Liver (tissue), 9 donors: ENCODE data around the gene SBK3. TPM values are rescaled to one million over a fixed set of nuclear protein-coding genes. Genes with fewer than 3 reads are reported as not detected.

ENCODE experiments used
- DNase-seq: peaks from one replicate; pipeline ENCODE4 v3.0.0-alpha.2; 2017; ENCODE audit warnings: low spot score
- H3K27ac ChIP-seq, 2 donors: one replicate each; pipeline ENCODE4 v1.7.0; 2013; ENCODE audit warnings: inconsistent platforms in 2 of 2, low read length in 2 of 2, control low read depth in 1 of 2, low read depth in 1 of 2, mild to moderate bottlenecking in 1 of 2
- H3K27me3 ChIP-seq, 4 donors: one replicate each; pipeline versions ENCODE4 v1.6.1 to v1.7.0; 2013; ENCODE audit warnings: low read length in 3 of 4, inconsistent platforms in 1 of 4, mild to moderate bottlenecking in 1 of 4, moderate library complexity in 1 of 4; ENCODE audit not compliant: control insufficient read depth in 4 of 4, insufficient read depth in 4 of 4
- H3K36me3 ChIP-seq, 4 donors: one replicate each; pipeline versions ENCODE4 v1.6.1 to v1.7.0; 2013; ENCODE audit warnings: low read length in 3 of 4, mild to moderate bottlenecking in 3 of 4, low read depth in 1 of 4, moderate library complexity in 1 of 4; ENCODE audit not compliant: control insufficient read depth in 4 of 4, insufficient read depth in 3 of 4
- H3K4me1 ChIP-seq, 4 donors: one replicate each; pipeline versions ENCODE4 v1.6.1 to v1.7.0; 2013; ENCODE audit warnings: low read length in 3 of 4, mild to moderate bottlenecking in 3 of 4, moderate library complexity in 1 of 4; ENCODE audit not compliant: control insufficient read depth in 4 of 4, insufficient read depth in 4 of 4
- H3K4me3 ChIP-seq, 3 donors: one replicate each; pipeline versions ENCODE4 v1.6.1 to v1.7.0; 2013; ENCODE audit warnings: low read length in 3 of 3, control low read depth in 1 of 3, low read depth in 1 of 3, mild to moderate bottlenecking in 1 of 3
- H3K9ac ChIP-seq, 2 donors: one replicate each; pipeline ENCODE4 v1.7.0; 2013; ENCODE audit warnings: low read length in 2 of 2, mild to moderate bottlenecking in 2 of 2, moderate library complexity in 2 of 2, control low read depth in 1 of 2, low read depth in 1 of 2
- H3K9me3 ChIP-seq, 4 donors: one replicate each; pipeline versions ENCODE4 v1.6.1 to v1.7.0; 2013; ENCODE audit warnings: low read length in 3 of 4; ENCODE audit not compliant: control insufficient read depth in 4 of 4
- FOXA1 ChIP-seq: IDR thresholded peaks from 2 replicates; pipeline ENCODE4 v1.6.1; 2016; ENCODE audit warnings: antibody characterized with exemption
- FOXA2 ChIP-seq: IDR thresholded peaks from 2 replicates; pipeline ENCODE4 v1.6.1; 2016; ENCODE audit warnings: antibody characterized with exemption
- GABPA ChIP-seq, 2 donors: IDR thresholded peaks in 1 of 2; conservative IDR thresholded peaks in 1 of 2; 2 replicates each; pipeline ENCODE4 v1.6.1; 2016; ENCODE audit warnings: antibody characterized with exemption in 2 of 2, mild to moderate bottlenecking in 1 of 2, moderate library complexity in 1 of 2
- HNF4A ChIP-seq, 2 donors: conservative IDR thresholded peaks; 2 replicates each; pipeline ENCODE4 v1.6.1; 2016; ENCODE audit warnings: antibody characterized with exemption in 2 of 2, mild to moderate bottlenecking in 2 of 2
- JUND ChIP-seq, 2 donors: IDR thresholded peaks; 2 replicates each; pipeline ENCODE4 v1.6.1; 2016; ENCODE audit warnings: antibody characterized with exemption in 2 of 2
- NR2F2 ChIP-seq: IDR thresholded peaks from 2 replicates; pipeline ENCODE4 v1.6.1; 2016; ENCODE audit warnings: antibody characterized with exemption
- RAD21 ChIP-seq, 2 donors: IDR thresholded peaks; 2 replicates each; pipeline ENCODE4 v1.6.1; 2016; ENCODE audit warnings: antibody characterized with exemption in 2 of 2, mild to moderate bottlenecking in 2 of 2
- SP1 ChIP-seq: IDR thresholded peaks from 2 replicates; pipeline ENCODE4 v1.6.1; 2018; ENCODE audit warnings: antibody characterized with exemption, mild to moderate bottlenecking
- YY1 ChIP-seq: IDR thresholded peaks from 2 replicates; pipeline ENCODE4 v1.6.1; 2016; ENCODE audit warnings: antibody characterized with exemption, mild to moderate bottlenecking
- WGBS: extraction: QIAGEN DNeasy Blood & Tissue Kit; methylation state at CpG from one replicate; pipeline ENCODE4 v1.1.7; 2013; 5-methylcytosine and 5-hydroxymethylcytosine counted together
- polyA plus RNA-seq, 2 donors: library from polyadenylated mRNA; stranded (reverse) in 1 of 2; unstranded in 1 of 2; fragments of 200-250 nt in 1 of 2; fragments of >200 nt in 1 of 2; fragmentation: Nextera tagmentation in 1 of 2; extraction: Ambion mirVana in 1 of 2; gene quantifications; one replicate each; pipeline versions ENCODE4 v1.2.1 to v1.2.3, GENCODE V29; 2013 to 2015
- total RNA-seq, 2 donors: library from RNA; depleted of rRNA; stranded (reverse); fragments of >200 nt; gene quantifications; one replicate each; pipeline ENCODE4 v1.2.3, GENCODE V29; 2014
- TF ChIP-seq, protein P1 (sequence below): IDR thresholded peaks from 2 replicates; pipeline ENCODE4 v1.6.1; 2016; ENCODE audit warnings: antibody characterized with exemption
- TF ChIP-seq, protein P2 (sequence below): IDR thresholded peaks from 2 replicates; pipeline ENCODE4 v1.6.1; 2016; ENCODE audit warnings: antibody characterized with exemption
- TF ChIP-seq, protein P3 (sequence below): IDR thresholded peaks from 2 replicates; pipeline ENCODE4 v1.6.1; 2016; ENCODE audit warnings: antibody characterized with exemption
- donor health status: healthy.
- donor health status: healthy.
- donor health status: healthy.
- donor health status: healthy.
- donor health status: healthy.

SBK3 gene
- total and polyA plus RNA-seq, 4 donors: 0.03 TPM; not detected in 3

DNA sequence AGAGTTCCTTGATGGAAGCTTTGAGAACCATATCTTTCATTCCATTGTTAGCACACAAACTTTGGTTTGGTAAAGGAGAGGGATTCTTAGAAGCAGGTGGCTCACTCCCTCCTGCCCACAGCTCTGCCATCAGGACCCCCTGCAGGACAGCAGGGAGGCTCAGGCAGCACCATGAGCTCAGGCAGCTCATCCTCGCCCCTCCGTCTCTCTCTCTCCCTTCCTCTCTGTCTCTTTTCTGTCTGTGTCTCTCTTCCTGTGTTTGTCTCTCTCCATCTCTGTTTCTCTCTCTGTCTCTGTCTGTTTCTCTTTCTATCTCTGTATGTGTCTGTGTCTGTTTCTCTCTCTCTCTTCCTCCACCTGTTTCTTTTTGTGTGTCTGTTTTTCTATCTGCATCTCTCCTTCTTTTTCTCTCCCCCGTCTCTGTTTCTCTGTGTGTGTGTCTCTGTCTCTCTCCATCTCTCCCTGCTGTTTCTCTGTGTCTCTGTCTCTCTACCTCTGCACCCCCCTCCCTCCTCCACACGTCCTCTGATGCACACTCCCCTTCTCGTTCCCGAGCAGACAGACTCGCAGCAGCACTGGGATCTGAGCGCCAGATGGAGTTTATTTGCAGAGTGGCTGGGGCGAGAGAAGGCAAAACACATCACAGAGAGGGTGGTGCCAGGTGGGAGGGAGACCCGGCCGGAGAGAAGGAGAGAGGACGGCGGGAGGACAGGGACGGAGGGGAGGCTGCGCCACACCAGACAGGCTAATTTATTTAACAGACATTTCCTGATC, 17.1 kb downstream of the SBK3 start:
- no peak for DNase-seq

DNA sequence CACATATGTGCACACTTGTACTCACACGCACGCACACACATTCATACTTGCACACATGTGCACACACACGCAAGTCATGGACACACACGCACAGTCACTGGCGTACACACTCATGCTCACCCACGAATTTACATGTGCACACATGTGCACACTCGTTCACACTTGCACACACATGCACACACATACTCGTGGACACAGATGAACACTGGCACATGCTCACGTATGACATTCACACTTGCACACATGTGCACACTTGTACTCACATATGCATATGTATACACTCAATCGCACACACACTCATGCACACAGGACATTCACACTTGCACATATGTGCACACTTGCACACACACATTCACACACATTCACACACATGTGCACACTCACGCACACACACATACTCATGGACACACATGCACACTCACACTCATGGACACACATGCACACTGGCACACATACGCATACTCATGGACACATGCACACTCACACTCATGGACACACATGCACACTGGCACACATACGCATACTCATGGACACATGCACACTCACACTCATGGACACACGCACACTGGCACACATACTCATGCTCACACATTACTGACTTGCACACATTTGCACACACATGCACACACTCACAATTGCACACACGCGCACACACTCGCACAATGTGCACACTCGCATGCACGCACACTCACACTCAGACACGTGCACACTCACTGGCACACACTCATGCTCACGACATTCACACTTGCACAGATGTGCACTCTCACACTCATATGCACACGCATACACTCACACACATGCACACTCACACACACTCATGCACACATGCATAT, 17.9 kb downstream of the SBK3 start:
- WGBS: 85% methylated on average over 22 of the region's 22 CpGs
- Histone ChIP-seq H3K4me3 (no peak overlapping the region), H3K27ac (no peak overlapping the region), H3K4me1 (peaks cover 0 to 10% (median 5%) of the 10 kb centered on the region in 4 donors), H3K27me3 (no peaks in the 10 kb centered on the region), H3K36me3 (no peaks in the 10 kb centered on the region), H3K9me3 (no peaks in the 10 kb centered on the region), H3K9ac (no peak overlapping the region)
- DNase-seq: no peak
- TF ChIP-seq RAD21 (IDR thresholded peaks at IDR 0.05) (no peak), FOXA2 (no peak), FOXA1 (no peak), GABPA (IDR thresholded peaks at IDR 0.05 in 1 of 2, conservative IDR thresholded peaks at IDR 0.05 in 1 of 2) (no peak)

More for the DNA sequence above, 17.1 kb downstream of the SBK3 start:
- Histone ChIP-seq H3K36me3 (no peaks in the 10 kb centered on the region), H3K27ac (no peak overlapping the region), H3K4me1 (peaks cover 0 to 10% (median 5%) of the 10 kb centered on the region in 4 donors), H3K9ac (no peak overlapping the region), H3K9me3 (no peaks in the 10 kb centered on the region), H3K4me3 (no peak overlapping the region), H3K27me3 (no peaks in the 10 kb centered on the region)
- 25% methylated on average over 15 of the region's 15 CpGs for WGBS
- TF ChIP-seq NR2F2: no peak
- no peak for TF ChIP-seq JUND (IDR thresholded peaks at IDR 0.05)
- TF ChIP-seq, protein P1, sequence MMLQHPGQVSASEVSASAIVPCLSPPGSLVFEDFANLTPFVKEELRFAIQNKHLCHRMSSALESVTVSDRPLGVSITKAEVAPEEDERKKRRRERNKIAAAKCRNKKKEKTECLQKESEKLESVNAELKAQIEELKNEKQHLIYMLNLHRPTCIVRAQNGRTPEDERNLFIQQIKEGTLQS: no peak
- TF ChIP-seq, protein P2, sequence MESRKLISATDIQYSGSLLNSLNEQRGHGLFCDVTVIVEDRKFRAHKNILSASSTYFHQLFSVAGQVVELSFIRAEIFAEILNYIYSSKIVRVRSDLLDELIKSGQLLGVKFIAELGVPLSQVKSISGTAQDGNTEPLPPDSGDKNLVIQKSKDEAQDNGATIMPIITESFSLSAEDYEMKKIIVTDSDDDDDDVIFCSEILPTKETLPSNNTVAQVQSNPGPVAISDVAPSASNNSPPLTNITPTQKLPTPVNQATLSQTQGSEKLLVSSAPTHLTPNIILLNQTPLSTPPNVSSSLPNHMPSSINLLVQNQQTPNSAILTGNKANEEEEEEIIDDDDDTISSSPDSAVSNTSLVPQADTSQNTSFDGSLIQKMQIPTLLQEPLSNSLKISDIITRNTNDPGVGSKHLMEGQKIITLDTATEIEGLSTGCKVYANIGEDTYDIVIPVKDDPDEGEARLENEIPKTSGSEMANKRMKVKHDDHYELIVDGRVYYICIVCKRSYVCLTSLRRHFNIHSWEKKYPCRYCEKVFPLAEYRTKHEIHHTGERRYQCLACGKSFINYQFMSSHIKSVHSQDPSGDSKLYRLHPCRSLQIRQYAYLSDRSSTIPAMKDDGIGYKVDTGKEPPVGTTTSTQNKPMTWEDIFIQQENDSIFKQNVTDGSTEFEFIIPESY: no peak
- no peak for TF ChIP-seq HNF4A (conservative IDR thresholded peaks at IDR 0.05)
- TF ChIP-seq SP1: no peak
- TF ChIP-seq YY1: no peak
- TF ChIP-seq GABPA (IDR thresholded peaks at IDR 0.05 in 1 of 2, conservative IDR thresholded peaks at IDR 0.05 in 1 of 2): no peak
- TF ChIP-seq, protein P3, sequence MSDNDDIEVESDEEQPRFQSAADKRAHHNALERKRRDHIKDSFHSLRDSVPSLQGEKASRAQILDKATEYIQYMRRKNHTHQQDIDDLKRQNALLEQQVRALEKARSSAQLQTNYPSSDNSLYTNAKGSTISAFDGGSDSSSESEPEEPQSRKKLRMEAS: no peak
